ENCODE results near the gene MUC2.

Gene MUC2

DNA sequence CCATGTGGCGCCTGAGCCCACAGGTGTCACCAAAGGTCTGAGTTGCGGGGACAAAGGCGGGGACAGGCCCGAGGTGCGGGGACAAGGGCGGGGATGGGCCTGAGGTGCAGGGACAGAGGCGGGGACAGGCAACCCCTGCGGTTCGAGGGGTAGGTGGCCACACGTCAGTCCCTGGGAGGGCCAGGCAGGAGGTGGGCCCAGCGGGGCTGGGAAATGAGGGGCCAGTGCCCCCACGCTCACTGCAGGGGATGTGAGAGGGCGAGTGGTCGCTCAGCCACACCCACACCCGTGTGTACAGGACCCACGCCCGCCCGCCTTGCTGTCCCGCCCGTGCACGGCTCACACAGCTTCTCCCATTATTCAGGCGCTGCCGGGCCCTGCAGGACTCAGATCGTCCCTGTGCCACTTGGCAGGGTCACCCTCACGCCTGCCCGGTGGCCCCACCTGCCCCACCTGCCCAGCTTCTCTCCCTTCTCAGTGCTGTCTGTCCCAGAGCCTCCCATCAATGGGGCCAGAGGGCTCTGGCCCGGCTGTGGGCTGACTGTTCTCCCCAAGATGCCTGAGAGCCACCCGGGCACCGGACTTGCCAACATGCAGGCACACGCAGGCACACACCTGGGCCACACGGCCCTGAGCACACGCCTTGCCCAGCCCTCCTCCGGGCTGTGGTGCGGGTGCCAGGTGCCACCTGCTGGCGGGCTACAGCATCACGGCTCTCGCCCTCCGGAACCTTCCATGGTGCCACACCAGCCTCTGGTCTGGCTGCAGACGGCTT, 23.9 kb upstream of the MUC2 start:
- in situ Hi-C loops (cut with MboI; ENCODE audit: low sequenced_read_pairs), result loop anchor here (25.0 kb wide), 1 partner anchor 188 kb away; no protein-coding TSS in a partner anchor

DNA sequence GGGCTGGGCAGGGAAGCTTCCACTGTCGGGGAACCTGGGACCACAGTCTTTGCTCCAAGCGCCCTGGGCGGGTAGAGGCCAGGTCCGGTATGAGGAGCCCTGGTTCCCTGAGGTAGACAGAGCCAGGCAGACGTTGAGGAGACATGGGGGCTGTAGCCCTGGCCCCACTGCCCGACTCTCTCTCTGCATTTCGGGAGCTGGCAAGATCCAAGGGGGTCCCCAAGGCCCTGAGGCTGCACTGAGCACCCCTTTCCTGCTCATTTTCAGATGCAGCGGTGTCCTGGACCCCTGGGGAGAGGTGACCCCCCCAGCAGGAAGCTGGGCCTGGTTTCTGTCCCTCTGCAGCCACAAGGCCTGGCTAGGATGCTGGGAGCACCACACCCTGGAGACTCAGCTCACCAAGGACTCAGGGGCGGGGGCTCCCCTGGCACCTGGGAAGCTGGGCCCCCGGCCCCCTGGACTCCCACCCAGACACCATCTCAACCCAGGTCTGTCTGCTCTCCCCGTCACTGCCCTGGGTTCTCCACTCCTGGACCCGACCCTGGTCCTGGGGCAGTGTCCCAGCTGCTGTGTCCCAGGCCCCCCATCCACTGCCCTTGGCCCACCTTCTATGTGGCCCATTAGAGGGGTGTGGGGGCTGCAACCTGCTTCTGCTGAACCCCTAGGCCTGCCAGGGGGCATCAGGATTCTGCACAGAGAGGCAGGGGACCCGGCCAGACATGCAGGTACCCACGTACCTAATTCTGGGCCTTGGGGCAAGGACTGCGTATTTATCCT, 23.1 kb upstream of the MUC2 start:
- in situ Hi-C loops (cut with MboI; ENCODE audit: low sequenced_read_pairs), result loop anchor here (25.0 kb wide), 1 partner anchor 189 kb away; no protein-coding TSS in a partner anchor

DNA sequence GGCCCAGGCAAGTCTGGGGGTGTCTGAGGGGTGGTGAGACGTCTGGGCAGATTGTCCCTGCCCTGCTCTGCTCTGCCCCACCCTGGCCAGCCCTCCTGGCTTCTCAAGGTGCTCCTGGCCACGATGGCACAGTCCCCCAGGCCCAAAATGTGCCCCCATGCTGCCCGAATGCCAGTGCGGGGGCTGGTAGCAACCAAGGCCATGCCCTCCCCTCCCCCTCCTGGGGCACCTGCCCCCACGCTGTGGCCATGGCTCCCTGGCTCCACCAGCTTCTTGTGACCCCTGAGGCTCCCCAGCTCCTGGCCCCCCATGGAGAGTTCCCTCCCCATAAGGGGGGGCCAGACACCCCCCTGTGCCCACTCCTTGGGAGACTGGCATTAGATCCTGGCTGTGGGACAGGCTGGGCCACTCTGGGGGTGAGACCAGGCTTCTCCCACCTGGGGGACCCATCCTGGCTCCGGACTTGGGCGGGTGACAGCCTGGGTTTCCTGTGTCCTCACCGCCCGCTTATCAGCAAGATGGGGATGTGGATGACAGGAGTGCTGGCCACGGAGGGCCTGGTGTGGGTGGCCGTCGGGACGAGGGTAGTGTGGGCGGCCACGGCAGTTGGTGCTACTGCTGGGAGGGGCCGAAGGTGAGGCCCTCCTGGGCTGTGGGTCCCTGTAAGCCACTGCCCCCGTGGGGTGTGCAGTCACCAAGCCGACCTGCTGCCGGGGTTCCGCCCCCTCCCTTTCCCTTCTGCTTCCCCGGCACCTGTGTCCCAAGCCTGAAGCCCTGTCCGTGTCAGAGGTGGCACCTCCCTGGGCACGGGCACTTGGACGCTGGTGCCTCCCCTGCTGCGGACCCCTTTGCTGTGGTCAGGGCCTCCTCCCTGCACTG, 22.3 kb upstream of the MUC2 start:
- in situ Hi-C loops (cut with MboI; ENCODE audit: low sequenced_read_pairs), result loop anchor here (25.0 kb wide), 1 partner anchor 190 kb away; no protein-coding TSS in a partner anchor

DNA sequence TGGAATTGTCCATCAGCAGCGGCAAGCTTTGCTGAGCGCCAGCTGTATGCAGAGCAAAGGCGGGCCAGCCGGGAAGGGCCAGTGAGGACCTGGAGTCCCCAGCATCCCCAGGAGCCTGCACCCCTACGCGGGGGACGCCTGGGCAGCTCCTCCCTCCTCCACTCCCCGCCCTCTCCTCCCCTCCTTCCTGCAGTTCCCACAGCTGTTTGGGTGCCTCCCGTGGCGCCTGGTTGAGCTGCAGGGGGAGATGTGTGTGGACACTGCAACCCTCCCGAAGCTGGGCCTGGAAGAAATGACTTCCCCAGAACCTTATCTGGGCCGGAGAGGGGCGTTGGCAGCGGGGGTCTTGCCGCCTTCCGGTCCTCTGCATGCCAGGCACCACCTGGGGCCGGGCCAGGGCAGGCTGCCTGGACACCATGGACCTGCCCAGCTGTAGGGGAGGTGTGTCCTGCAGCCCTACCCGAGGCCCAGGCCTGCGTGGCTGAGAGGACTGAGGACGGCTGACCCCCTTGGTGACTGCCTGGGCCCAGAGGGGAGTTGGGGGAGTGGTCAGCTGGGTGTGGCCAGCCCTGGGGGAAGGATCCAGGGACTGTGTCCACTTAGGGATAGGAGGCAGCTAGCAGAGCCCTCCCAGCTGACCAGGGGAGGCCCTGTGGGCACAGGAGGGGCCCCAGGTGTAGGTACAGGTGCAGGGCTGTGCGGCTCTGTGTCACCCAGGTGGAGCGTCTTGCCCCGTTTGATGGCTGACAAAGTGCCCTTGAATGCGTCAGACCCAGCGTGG, 21.4 kb upstream of the MUC2 start:
- in situ Hi-C loops (cut with MboI; ENCODE audit: low sequenced_read_pairs), result loop anchor here (25.0 kb wide), 1 partner anchor 191 kb away; no protein-coding TSS in a partner anchor

DNA sequence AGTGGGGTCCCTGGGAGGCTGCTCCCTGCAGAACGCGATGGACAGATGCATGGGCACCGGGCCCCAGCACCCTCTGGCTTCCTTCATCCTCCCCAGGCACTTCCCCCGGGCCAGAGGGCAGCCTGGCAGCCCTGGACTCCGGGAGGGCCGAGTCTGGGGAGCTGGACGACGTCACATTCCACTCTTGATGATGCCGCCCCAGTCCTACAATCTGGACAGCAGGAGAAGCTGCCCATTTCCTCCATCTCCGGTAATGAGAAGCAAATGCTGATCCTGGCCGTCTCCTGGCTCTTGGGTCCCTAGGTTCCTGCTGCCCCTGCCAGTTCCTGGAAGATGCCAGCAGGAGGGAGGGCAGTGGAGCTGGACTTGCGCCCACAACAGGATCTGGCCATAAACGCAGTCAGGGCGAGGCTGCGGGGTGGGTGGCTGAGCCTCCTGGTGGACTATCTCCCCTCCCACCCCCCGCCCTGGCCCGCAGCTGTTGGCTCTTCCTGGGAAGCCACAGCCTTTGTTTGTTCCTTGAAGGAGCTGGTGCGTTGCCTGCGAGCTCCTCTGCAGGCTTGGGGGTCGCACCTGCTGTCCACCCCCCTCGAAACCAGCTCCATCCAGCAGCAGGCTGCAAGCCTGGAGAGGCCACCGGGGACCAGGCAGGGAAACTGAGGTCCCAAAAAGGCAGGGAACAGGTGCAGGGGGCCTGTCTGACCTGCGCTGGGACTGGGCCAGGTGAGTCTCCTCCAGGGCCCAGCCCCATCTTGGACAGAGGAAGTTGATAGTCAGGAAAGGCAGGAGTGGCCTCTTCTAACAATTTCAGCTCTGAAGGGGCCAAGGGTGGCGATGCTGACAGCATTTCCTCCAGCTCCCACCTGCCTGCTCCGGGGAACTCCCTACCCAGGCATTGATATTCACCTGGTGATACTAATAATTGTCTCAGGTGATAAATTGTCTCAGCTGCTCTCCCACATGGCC, 20.2 kb upstream of the MUC2 start:
- in situ Hi-C loops (cut with MboI; ENCODE audit: low sequenced_read_pairs), result loop anchor here (25.0 kb wide), 1 partner anchor 192 kb away; no protein-coding TSS in a partner anchor

DNA sequence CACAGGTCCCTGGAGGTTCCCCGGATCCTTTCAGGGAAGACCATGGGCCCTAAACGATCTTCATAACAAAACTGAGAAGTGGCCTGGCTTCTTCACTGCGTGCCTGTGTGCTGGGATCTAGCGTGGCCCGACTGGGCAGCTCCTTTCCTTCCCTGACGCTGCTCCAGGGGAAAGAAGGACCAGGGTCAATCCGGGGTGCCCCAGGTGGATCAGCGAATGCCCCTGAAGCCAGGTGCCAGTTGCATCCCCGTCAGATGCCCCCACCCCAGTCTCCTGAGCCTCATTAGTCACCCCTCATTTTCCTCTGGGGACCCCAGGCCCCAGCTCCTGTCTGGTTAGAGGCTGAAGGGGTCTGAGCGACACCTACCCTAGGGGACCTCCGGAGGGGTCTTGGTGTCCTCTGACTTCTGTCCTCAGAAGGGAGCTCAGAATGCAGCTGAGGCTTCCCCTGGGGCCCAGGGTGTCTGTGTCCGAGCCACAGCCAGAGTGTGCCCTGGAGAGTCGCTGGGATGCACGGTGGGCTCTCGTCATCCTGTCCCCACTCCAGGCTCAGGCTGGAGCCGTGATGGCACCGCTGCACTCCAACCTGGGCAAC, 19.5 kb upstream of the MUC2 start:
- in situ Hi-C loops (cut with MboI; ENCODE audit: low sequenced_read_pairs), result loop anchor here (25.0 kb wide), 1 partner anchor 193 kb away; no protein-coding TSS in a partner anchor

DNA sequence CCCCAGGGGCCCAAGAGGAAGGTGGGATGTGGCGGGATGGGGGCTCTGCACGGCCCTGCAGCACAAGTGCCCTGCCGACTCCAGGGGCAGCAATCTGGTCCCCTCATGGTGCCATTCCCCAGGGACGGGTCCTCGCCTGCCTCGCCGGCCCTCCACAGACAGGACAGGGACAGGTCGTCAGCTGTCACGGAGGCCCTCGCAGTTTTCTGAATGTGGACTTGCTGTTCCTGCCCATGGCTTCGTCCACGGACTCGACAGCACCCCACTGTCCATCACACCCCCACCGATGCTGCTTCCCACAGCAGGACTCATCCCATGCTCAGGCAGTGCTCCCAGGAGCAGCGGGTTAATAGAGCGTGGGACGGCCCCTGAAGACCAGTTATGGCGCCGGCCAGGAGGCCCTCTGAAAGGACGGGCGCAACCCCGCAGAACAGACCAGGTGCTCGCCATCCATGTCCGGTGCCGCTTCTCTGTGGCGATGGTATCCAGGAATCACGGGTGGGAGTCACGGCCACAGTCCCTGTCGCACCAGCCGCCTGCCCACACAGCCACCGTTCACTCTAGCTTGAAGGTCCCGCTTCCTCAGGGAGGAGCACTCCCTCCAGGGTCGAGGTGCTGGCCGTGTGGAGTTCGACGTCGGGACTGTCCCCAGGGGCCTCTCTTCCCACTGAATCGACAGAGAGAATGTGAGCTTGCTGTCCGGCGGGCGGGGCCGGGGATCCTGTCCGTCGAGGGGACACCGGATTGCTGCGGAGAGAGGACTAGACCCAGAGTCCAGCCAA, 18.5 kb upstream of the MUC2 start:
- in situ Hi-C loops (cut with MboI; ENCODE audit: low sequenced_read_pairs), result loop anchor here (25.0 kb wide), 1 partner anchor 194 kb away; no protein-coding TSS in a partner anchor

DNA sequence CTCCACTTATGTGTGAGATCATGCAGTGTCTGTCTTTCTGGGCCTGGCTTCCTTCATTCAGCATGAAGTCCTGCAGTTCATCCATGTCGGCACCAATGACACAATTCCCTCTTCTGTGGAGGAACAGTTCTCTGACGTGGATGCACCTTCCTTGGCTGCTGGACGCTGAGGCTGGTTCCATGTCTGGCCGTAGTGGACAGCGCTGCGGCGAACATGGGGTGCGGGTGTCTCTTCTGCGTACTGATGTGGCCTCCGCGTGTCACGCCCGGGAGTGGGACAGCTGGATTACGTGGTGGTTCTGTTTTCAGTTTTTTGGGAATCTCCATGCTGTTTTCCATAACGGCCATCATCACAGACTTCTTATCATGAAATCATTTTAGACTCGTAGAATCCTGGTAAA, 16.9 kb upstream of the MUC2 start:
- in situ Hi-C loops (cut with MboI; ENCODE audit: low sequenced_read_pairs), result loop anchor here (25.0 kb wide), 1 partner anchor 196 kb away; no protein-coding TSS in a partner anchor

DNA sequence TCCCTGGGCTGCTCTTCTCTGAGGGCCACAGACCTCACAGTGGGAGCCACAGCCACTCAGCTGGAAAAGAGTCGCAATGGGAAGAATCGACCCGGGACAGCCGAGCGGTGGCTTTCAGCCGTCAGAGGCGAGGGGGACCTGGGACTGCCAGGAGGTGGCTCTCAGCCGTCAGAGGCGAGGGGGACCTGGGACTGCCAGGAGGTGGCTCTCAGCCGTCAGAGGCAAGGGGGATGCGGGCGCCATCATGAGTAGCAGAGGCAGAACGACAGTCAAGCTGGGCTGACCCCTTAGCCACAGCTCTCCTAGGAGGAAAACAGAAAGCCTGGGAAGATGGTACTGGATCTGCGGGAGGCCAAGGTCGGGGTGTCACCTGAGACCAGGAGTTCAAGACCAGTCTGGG, 14.9 kb upstream of the MUC2 start:
- in situ Hi-C loops (cut with MboI; ENCODE audit: low sequenced_read_pairs), result loop anchor here (25.0 kb wide), 1 partner anchor 197 kb away; no protein-coding TSS in a partner anchor

DNA sequence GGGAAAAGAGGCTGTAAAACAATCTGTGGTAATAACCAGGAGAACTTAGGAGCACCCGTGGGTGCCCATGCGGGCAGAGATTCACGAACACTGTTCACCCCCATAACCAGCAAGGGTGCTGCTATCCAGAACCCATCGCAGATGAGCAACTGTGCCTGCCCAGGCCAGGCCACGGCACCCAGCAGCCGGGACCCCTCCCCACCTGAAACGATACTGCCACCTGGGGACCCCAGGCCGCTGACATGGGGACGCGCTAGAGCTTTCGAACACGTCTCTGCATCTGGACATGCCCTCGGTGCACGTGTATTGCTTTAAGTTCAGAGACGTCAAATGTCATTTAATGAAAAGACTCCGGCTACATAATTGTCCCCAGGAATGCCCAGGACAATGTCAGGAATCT, 14.3 kb upstream of the MUC2 start:
- in situ Hi-C loops (cut with MboI; ENCODE audit: low sequenced_read_pairs), result loop anchor here (25.0 kb wide), 1 partner anchor 198 kb away; no protein-coding TSS in a partner anchor

DNA sequence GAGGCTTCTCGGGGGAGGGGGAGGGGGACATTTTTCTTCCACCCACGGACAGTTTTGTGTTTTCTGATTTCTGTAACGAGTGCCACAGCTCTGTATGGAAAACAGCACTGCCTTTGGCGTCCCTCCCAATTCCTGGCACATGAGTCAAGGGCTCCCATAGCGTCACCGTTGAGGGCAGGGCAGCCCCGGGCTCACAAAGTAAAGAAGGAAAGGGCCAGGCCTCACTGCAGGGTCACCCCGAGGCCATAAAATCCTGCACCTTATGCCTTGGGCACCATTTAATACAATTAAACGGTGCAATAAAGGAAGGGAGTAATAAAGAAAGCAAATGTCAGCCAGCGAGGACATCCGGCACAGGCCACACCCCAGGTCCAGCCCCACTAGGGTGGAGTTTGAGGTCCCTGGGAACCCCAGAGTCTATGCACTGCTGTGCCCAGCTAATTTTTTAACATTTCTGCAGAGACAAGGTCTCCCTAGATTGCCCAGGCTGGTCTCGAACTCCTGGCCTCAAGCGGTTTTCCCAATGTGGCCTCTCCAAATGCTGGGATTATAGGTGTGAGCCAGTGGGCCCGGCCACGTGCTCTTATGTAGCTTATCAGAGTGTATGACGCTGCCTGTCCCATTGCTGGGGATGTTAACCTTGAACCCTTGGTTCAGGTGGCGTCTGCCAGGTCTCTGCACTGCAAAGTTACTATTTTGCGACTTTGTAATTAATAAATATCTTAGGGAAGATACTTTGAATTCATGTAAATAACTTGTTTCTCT, 13.6 kb upstream of the MUC2 start:
- in situ Hi-C loops (cut with MboI; ENCODE audit: low sequenced_read_pairs), result loop anchor here (25.0 kb wide), 1 partner anchor 199 kb away; no protein-coding TSS in a partner anchor

DNA sequence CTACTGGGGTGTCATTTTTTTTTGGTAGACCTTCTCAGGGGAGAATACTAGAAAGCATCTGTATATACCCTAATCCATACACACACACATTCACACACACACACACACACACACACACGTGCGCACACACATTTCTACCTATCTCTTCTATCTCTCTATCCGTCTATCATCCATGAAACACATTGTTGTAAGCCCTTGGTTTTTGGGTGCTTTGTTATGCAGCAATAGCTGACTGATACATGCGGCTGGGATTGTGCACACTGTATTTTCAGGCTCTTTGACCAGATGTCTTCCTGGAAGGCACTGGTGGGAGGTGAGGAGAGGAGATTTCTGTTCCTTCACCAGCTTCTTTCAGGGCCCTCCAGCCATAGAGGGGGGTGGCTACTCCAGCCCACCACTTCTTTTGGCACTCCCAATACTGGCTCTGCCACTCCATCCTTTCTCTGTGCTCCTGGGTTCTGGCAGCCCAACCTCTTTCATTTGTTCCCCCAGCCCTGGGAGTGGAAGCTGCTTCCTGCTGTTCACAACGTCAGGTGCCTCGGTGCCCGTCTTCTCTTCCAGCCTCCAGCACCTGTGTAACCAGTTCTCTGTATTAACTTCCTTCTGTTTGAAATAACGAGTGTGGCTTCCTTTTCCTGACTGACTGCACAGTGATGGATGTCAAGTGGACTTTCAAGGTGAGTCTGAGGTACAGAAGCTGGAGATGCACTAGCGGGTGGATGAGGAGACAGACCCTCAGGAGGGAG, 12.4 kb upstream of the MUC2 start:
- in situ Hi-C loops (cut with MboI; ENCODE audit: low sequenced_read_pairs), result loop anchor here (25.0 kb wide), 1 partner anchor 200 kb away; no protein-coding TSS in a partner anchor

DNA sequence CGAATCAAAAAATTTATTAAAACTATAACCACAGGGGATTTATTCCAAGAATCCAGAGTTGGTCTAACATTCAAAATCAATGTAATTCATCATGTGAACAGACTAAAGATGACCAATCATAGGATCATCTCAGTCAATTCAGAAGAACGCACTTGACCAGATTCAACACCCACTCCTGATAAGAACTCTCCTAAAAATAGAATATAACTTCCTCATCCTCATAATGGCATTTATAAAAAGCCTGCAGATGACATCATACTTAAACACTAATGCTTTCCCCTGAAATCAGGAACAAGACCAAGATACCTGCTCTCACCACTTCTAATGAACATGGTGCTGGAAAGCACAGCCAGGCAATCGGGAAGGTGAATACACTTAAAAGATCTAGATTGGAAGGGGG, 10.5 kb upstream of the MUC2 start:
- in situ Hi-C loops (cut with MboI; ENCODE audit: low sequenced_read_pairs), result loop anchor here (25.0 kb wide), 1 partner anchor 202 kb away; no protein-coding TSS in a partner anchor

DNA sequence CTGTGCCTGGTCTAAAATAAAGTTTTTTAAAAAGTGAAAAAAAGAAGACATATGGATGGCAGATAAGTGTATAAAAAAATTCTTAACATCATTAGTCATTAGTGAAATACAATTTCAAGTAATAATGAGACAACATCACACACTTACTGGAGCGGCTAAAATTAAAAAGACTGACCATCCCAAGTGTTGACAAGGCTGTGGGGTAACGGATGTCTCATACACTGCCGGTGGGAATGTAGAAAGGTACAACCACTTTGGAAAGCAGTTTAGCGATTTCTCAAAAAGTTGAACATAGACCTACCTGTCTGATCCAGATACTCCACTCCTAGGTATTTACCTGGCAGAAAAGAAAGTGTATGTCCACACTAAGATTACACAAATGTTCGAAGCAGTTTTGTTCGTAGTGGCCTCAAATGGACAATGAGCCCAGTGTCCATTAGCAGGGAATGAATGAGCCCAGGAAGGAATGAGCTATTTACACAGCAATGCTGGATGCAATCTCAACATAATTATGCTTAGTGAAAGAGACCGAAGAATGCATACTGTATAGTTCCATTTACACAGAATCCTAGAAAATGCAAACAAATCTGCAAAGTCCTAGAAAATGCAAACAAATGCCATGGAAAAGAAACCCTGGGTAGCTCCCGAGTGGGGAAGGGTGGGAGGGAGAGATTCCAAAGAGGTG, 6.7 kb upstream of the MUC2 start:
- in situ Hi-C loops (cut with MboI; ENCODE audit: low sequenced_read_pairs), result loop anchor here (25.0 kb wide), 1 partner anchor 206 kb away; no protein-coding TSS in a partner anchor

DNA sequence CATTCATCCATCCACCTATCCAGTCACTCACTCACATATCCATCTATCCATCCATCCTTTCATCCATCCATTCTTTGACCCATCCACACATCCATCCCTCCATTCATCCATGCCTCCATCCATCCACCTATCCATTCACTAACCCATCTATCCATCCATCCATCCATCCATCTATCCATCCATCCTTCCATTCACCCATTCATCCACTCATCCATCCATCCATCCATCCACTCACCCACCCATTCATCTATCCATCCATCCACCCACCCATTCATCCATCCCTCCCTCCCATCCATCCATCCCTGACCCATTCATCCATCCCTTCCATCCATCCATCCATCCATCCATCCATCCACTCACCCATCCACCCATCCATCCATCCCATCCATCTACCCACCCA, 4.9 kb upstream of the MUC2 start:
- in situ Hi-C loops (cut with MboI; ENCODE audit: low sequenced_read_pairs), result loop anchor here (25.0 kb wide), 1 partner anchor 207 kb away; no protein-coding TSS in a partner anchor
